Psoas muscle (tissue), 8 donors: ENCODE measurements around the gene ACTL8. TPM values are rescaled to one million over a fixed set of nuclear protein-coding genes. Genes with fewer than 3 reads are reported as not detected.

Experiments
- ATAC-seq, 4 donors: fragments of 200-7000 bp; cut with Tn5 transposase; one replicate each; pipeline ENCODE4 v1.9.1; 2020; ENCODE audit warnings: moderate library complexity in 3 of 4, mild to moderate bottlenecking in 2 of 4
- DNase-seq, 2 donors: peaks; one replicate each; pipeline ENCODE4 v3.0.0-alpha.2; 2020
- H3K27ac ChIP-seq: fragments of 200-600 bp; one replicate; pipeline ENCODE4 v1.8.0; 2022
- H3K27me3 ChIP-seq, 3 donors: fragments of 200-600 bp in 1 of 3; one replicate each; pipeline versions ENCODE4 v1.6.1 to v1.8.0; 2013 to 2022; ENCODE audit warnings: low read length in 2 of 3, mild to moderate bottlenecking in 2 of 3, moderate library complexity in 1 of 3; ENCODE audit not compliant: insufficient read depth in 3 of 3
- H3K36me3 ChIP-seq, 2 donors: fragments of 200-600 bp in 1 of 2; one replicate each; pipeline versions ENCODE4 v1.6.1 to v1.8.0; 2013 to 2022; ENCODE audit warnings: low read depth in 1 of 2, mild to moderate bottlenecking in 1 of 2, moderate library complexity in 1 of 2; ENCODE audit not compliant: insufficient read depth in 1 of 2
- H3K4me1 ChIP-seq: fragments of 200-600 bp; one replicate; pipeline ENCODE4 v1.8.0; 2022
- H3K4me3 ChIP-seq: fragments of 200-600 bp; one replicate; pipeline ENCODE4 v1.8.0; 2022; ENCODE audit warnings: mild to moderate bottlenecking
- H3K9me3 ChIP-seq: fragments of 200-600 bp; one replicate; pipeline ENCODE4 v1.8.0; 2022
- WGBS, 3 donors: extraction: QIAGEN DNeasy Blood & Tissue Kit; methylation state at CpG; one replicate each; pipeline versions ENCODE4 v1.1.6 to v1.1.7; 2013; 5-methylcytosine and 5-hydroxymethylcytosine counted together
- intact Hi-C, 2 donors: fragments of 100-400 bp; cut with DNase I; formaldehyde crosslinking; loops; one replicate each; pipeline versions ENCODE4 v1.11.0 to v1.14.2; 2022
- polyA plus RNA-seq, 3 donors: library from polyadenylated mRNA; stranded (reverse); fragments of 200-250 nt; gene quantifications; one replicate each; pipeline ENCODE4 v1.2.3, GENCODE V29; 2013
- total RNA-seq, 4 donors: library from RNA; stranded (reverse); fragmentation: NEBNext Ultra II Directional in 2 of 4; extraction: Animal tissue kit (Norgen Biotek cat#: 25700) in 2 of 4; gene quantifications; one replicate each; pipeline versions ENCODE4 v1.2.1 to v1.2.4, GENCODE V29; 2021 to 2023
- TF ChIP-seq, protein P1 (sequence below): fragments of 200-600 bp; IDR thresholded peaks from one replicate; pipeline ENCODE4 v1.8.0; 2022; ENCODE audit warnings: antibody characterized with exemption
- donor health status: healthy with polysubstance abuse.
- donor health status: DM: no; HTN: no; CAD: no; lungs with moderate emphysema.
- donor health status: Bipolar disorder and iron deficiency.
- donor health status: healthy.
- donor health status: DM: yes; HTN: yes; CAD: no.
- donor health status: DM: no; HTN: no; CAD: no.
- donor health status: DM: no; HTN: no; CAD: no.
- donor health status: DM: yes; HTN: yes; CAD: no.

ACTL8 gene
- total and polyA plus RNA-seq, 7 donors, result not detected

DNA sequence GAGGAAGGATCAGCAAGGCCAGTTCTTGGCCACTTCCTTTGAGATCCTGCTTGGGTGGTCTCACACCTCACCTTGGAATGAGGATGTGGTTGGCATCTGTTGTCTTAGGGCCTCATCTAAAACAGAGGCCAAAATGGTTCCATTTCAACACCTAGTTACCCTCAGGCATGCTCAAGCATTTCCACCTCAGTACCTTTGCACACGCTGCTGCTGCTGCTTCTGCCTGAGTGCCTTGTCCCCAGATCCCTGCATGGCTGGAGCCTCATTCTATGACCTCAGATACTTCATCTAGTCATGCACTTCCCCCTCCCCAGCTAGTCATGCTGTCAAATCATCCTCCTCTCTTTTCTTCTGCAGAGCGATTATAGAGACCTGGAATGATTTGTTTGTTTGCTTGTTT, 86.8 kb downstream of the ACTL8 start:
- H3K4me3 ChIP-seq, result no peak overlapping the region
- intact Hi-C loops, result no loop called here
- peaks cover 0 to 13% (median 8%) of the 10 kb centered on the region in 3 donors for H3K27me3 ChIP-seq
- ATAC-seq, result no peak
- no peaks in the 10 kb centered on the region for H3K9me3 ChIP-seq
- no peak overlapping the region for H3K27ac ChIP-seq
- no peaks in the 10 kb centered on the region for H3K4me1 ChIP-seq
- H3K36me3 ChIP-seq, result no peaks in the 10 kb centered on the region
- 64 to 93% (median 80%) methylated on average over 2 of the region's 2 CpGs for WGBS, 3 donors
- DNase-seq, result no peak
- TF ChIP-seq, protein P1, sequence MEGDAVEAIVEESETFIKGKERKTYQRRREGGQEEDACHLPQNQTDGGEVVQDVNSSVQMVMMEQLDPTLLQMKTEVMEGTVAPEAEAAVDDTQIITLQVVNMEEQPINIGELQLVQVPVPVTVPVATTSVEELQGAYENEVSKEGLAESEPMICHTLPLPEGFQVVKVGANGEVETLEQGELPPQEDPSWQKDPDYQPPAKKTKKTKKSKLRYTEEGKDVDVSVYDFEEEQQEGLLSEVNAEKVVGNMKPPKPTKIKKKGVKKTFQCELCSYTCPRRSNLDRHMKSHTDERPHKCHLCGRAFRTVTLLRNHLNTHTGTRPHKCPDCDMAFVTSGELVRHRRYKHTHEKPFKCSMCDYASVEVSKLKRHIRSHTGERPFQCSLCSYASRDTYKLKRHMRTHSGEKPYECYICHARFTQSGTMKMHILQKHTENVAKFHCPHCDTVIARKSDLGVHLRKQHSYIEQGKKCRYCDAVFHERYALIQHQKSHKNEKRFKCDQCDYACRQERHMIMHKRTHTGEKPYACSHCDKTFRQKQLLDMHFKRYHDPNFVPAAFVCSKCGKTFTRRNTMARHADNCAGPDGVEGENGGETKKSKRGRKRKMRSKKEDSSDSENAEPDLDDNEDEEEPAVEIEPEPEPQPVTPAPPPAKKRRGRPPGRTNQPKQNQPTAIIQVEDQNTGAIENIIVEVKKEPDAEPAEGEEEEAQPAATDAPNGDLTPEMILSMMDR, result no peak

DNA sequence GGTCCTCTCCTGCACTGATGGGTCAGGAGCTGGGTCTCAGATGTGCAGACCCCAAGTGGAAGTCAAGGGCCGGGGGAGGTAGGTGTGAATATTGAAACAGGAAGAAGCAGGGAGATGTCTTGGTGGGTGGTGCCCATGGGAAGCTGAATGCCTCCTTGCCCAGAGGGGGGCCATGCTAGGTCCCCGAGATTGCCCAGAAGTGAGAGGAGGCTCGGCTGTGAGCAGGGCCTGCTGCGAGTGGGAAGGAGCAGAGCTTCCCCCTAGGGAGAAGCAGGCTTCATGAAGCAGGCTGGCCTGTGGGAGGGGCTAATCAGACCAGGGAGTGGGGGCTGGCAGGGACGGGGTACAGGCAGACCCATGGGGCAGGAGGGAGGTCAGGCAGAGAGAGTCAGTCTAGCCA, 87.6 kb downstream of the ACTL8 start:
- TF ChIP-seq, protein P1, result no peak
- no peak for ATAC-seq
- no peaks in the 10 kb centered on the region for H3K9me3 ChIP-seq
- H3K4me1 ChIP-seq, result no peaks in the 10 kb centered on the region
- no peak for DNase-seq
- H3K27me3 ChIP-seq, result peaks cover 0 to 8% (median 7%) of the 10 kb centered on the region in 3 donors
- no peaks in the 10 kb centered on the region for H3K36me3 ChIP-seq
- no peak overlapping the region for H3K27ac ChIP-seq
- no peak overlapping the region for H3K4me3 ChIP-seq
- WGBS, 3 donors, result 29 to 34% (median 32%) methylated on average over 5 of the region's 5 CpGs
- intact Hi-C loops, result no loop called here

DNA sequence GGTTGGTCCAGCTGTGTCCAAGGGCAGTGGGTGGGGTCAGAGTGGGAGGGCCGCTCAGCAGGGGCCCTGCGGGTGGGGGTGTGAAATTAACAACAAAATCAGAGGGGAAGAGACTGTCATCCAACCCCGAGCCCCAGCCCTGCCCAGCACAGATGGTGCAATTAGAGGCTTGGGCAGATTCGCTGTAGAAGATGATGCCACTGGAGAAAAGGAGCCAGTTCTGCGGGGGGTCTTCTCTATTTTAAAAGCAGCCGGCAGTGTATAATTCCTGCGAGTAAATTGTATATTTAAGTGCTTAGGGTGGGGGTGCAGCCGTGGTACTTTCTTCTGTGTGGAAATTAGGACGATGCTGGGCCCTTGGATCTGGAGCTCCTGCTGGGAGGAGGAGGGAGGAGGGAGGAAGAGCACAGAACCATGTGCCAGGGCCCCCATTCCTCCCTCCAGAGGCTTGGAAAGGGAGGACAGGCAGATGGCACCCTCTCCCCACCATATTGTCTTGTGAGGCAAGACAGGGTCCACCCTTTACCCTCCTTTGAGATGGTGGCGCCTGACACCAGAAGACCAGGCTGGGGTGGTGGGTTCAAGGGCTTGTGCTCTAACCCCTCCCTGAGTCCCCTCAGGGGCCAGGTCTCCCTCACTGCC, 89.2 kb downstream of the ACTL8 start:
- intact Hi-C loops, result no loop called here
- TF ChIP-seq, protein P1, result no peak
- no peak for DNase-seq
- Histone ChIP-seq H3K36me3 (no peaks in the 10 kb centered on the region), H3K4me3 (no peak overlapping the region), H3K27me3 (peaks cover 0 to 10% (median 9%) of the 10 kb centered on the region in 3 donors), H3K27ac (no peak overlapping the region), H3K4me1 (no peaks in the 10 kb centered on the region), H3K9me3 (no peaks in the 10 kb centered on the region)
- no peak for ATAC-seq
- WGBS, 3 donors, result 18 to 25% (median 22%) methylated on average over 10 of the region's 10 CpGs

DNA sequence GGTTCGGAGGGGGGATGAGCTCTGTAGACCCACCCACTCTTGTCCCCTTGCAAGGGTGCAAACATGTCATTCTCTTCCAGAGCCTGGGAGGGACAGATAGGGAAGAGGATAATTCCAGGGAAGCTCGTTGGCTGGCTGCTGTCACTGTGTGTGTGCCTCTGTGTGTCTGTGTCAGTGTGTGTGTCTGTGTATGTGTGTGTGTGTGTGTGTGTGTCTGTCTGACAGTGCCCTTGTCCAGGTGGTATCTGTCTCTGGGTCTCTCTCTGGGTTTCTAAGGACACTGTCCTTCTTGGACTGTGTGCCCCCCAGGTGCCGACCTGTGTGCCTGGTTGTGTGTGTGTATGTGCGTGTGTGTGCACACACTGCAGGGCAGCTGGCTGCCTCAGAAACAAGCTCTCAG, 90.5 kb downstream of the ACTL8 start:
- Histone ChIP-seq H3K36me3 (no peaks in the 10 kb centered on the region), H3K4me1 (no peaks in the 10 kb centered on the region), H3K27me3 (peaks cover 0 to 10% (median 9%) of the 10 kb centered on the region in 3 donors), H3K27ac (no peak overlapping the region), H3K9me3 (no peaks in the 10 kb centered on the region), H3K4me3 (no peak overlapping the region)
- ATAC-seq, result no peak
- intact Hi-C loops, result no loop called here
- no peak for DNase-seq
- TF ChIP-seq, protein P1, result no peak
- 40 to 51% (median 45%) methylated on average over 4 of the region's 4 CpGs for WGBS, 3 donors

DNA sequence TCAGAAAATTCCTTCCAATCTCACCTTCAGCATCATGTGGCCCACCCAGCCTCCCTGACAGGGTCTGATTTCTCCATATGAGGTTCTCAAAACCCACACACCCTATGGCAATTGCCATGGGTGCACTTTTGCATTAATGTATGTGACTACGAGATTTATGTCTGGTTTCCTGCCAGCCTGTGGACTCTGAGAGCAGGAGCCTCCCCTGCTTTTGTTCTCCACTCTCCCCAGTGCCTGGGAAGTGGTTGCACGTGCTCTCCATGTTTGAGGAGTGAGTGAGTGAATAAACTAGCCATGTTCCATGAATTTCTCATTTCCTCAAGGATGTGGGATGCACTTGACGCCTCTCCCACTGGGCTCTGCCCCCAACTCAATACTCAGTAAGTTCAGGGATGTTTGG, 91.2 kb downstream of the ACTL8 start:
- H3K4me3 ChIP-seq, result no peak overlapping the region
- H3K27me3 ChIP-seq, result peaks cover 0 to 10% (median 9%) of the 10 kb centered on the region in 3 donors
- WGBS, 3 donors, result 30 to 34% (median 34%) methylated on average over 3 of the region's 3 CpGs
- intact Hi-C loops, result no loop called here
- no peaks in the 10 kb centered on the region for H3K4me1 ChIP-seq
- TF ChIP-seq, protein P1, result no peak
- H3K9me3 ChIP-seq, result no peaks in the 10 kb centered on the region
- no peak overlapping the region for H3K27ac ChIP-seq
- ATAC-seq (no peak), DNase-seq (no peak)
- H3K36me3 ChIP-seq, result no peaks in the 10 kb centered on the region
